Hepatocyte (in vitro differentiated cells): Measurements from ENCODE around the gene SNX2. TPM values are rescaled to one million over a fixed set of nuclear protein-coding genes. Genes with fewer than 3 reads are reported as not detected.

Experiments used
- DNase-seq: peaks from one replicate; pipeline ENCODE4 v3.0.0-alpha.2; 2016; ENCODE audit warnings: low spot score
- H2AFZ ChIP-seq: fragments of 200-600 bp; sonication (generic); 2 replicates; pipeline ENCODE4 v1.6.0; 2016; ENCODE audit warnings: antibody characterized with exemption, mild to moderate bottlenecking
- H3K27ac ChIP-seq: fragments of 200-600 bp; sonication (generic); 2 replicates; pipeline ENCODE4 v1.5.1; 2016; ENCODE audit warnings: mild to moderate bottlenecking
- H3K27me3 ChIP-seq: fragments of 200-600 bp; sonication (generic); 2 replicates; pipeline ENCODE4 v1.6.1; 2016
- H3K36me3 ChIP-seq: fragments of 200-600 bp; sonication (generic); replicated peaks from 2 replicates; pipeline ENCODE4 v1.5.1; 2016; ENCODE audit warnings: low read depth; ENCODE audit not compliant: insufficient read depth
- H3K4me1 ChIP-seq: fragments of 200-600 bp; sonication (generic); 2 replicates; pipeline ENCODE4 v1.5.1; 2016; ENCODE audit warnings: mild to moderate bottlenecking, moderate library complexity; ENCODE audit not compliant: insufficient read depth
- H3K4me2 ChIP-seq: fragments of 200-600 bp; sonication (generic); 2 replicates; pipeline ENCODE4 v1.6.0; 2016
- H3K4me3 ChIP-seq: fragments of 200-600 bp; sonication (generic); 2 replicates; pipeline ENCODE4 v1.5.1; 2016; ENCODE audit warnings: mild to moderate bottlenecking
- H3K79me2 ChIP-seq: fragments of 200-600 bp; sonication (generic); 2 replicates; pipeline ENCODE4 v1.6.0; 2017; ENCODE audit warnings: mild to moderate bottlenecking
- H3K9me2 ChIP-seq: fragments of 200-600 bp; sonication (generic); replicated peaks from 2 replicates; pipeline ENCODE4 v1.6.0; 2017; ENCODE audit warnings: mild to moderate bottlenecking; ENCODE audit not compliant: insufficient read depth
- H3K9me3 ChIP-seq: fragments of 200-600 bp; sonication (generic); 2 replicates; pipeline ENCODE4 v1.5.1; 2016; ENCODE audit warnings: low read depth, mild to moderate bottlenecking
- H4K20me1 ChIP-seq: fragments of 200-600 bp; sonication (generic); 2 replicates; pipeline ENCODE4 v1.6.0; 2016; ENCODE audit warnings: mild to moderate bottlenecking; ENCODE audit not compliant: insufficient read depth, poor library complexity, severe bottlenecking
- CTCF ChIP-seq: fragments of 200-600 bp; sonication (generic); IDR thresholded peaks from 2 replicates; pipeline ENCODE4 v1.5.1; 2016; ENCODE audit warnings: antibody characterized with exemption, mild to moderate bottlenecking; ENCODE audit not compliant: poor library complexity
- EZH2 ChIP-seq: fragments of 200-600 bp; sonication (generic); IDR thresholded peaks from 2 replicates; pipeline ENCODE4 v1.6.1; 2016; ENCODE audit warnings: antibody characterized with exemption, mild to moderate bottlenecking, borderline replicate concordance
- EZH2phosphoT487 ChIP-seq: fragments of 200-600 bp; sonication (generic); IDR thresholded peaks from one replicate; pipeline ENCODE4 v1.6.1; 2018; ENCODE audit warnings: antibody characterized with exemption, mild to moderate bottlenecking, low read depth, moderate library complexity; ENCODE audit not compliant: unreplicated experiment, severe bottlenecking
- WGBS: methylation state at CpG from one replicate; pipeline ENCODE4 v1.1.6; 2016; ENCODE audit warnings: low lambda C conversion rate; ENCODE audit errors: missing lambda C conversion rate; 5-methylcytosine and 5-hydroxymethylcytosine counted together
- polyA plus RNA-seq: library from polyadenylated mRNA; unstranded; fragments of >200 nt; fragmentation: Nextera tagmentation; extraction: Ambion mirVana; gene quantifications from 2 replicates; pipeline ENCODE4 v1.2.1, GENCODE V29; 2016
- total RNA-seq: library from RNA; depleted of rRNA; stranded (reverse); fragments of >200 nt; gene quantifications from 2 replicates; pipeline ENCODE4 v1.2.3, GENCODE V29; 2014

SNX2 gene
- total and polyA plus RNA-seq, 2 experiments from 2014 or later, result 99.5 to 107 TPM

DNA sequence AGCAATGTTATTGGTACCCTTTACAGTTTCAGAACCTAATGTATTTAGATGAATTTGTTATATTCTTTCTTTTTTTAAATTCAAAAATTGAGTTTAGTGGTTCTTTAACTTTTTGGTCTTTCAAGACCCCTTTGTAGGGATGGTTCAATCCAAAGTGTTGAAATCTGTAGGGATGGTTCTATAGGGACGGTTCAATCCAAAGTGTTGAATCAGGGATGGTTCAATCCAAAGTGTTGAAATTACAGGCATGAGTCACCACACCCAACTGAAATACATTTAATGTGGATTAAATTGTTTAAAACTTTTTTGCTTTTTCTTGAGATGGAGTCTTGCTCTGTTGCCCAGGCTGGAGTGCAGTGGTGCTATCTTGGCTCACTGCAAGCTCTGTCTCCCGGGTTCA is 30.6 kb downstream of the SNX2 start:
- no peaks in the 10 kb centered on the region for H3K4me1 ChIP-seq
- H4K20me1 ChIP-seq, result no peaks in the 10 kb centered on the region
- H3K9me2 ChIP-seq, result no peaks in the 10 kb centered on the region
- no peak for DNase-seq
- no peak overlapping the region for H3K27ac ChIP-seq
- no peaks in the 10 kb centered on the region for H3K9me3 ChIP-seq
- WGBS, result 94% methylated on average over 2 of the region's 2 CpGs
- no peak overlapping the region for H3K4me2 ChIP-seq
- H3K4me3 ChIP-seq, result no peak overlapping the region
- no peaks in the 10 kb centered on the region for H3K79me2 ChIP-seq
- H2AFZ ChIP-seq, result no peak overlapping the region
- H3K27me3 ChIP-seq, result no peaks in the 10 kb centered on the region
- no peaks in the 10 kb centered on the region for H3K36me3 ChIP-seq
- TF ChIP-seq CTCF, result no peak
- TF ChIP-seq EZH2phosphoT487, result no peak
- TF ChIP-seq EZH2, result no peak

- no peak for TF ChIP-seq CTCF
- TF ChIP-seq EZH2phosphoT487, result no peak
- TF ChIP-seq EZH2, result no peak
- DNase-seq, result no peak
These were observed 35.5 kb downstream of the SNX2 start for GRCh38 chr5:122810405-122810804.

DNA sequence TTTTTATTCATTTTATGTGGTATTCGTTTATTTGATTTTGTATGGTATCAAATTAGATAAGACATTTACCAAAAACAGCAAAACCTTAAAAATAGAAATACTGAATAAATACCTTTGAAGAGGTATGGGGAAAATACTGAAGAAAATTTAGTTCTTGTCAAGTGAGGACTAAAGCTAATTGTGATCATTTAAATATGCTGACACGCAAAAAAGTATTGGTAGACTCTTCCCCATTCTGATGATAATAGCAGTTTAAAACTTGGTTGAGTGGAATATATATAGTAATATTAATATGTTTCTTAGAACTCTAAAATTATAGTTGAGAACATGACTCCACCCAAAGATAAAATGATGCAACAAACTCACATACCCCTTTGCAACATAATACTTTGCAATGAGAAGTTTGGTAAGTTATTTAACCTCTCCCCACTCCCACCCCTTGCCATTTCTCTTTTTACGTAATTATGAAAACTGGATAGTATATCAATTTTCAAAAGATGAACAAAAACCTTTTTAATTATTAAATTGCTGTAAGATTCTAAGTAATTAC is 40.4 kb downstream of the SNX2 start:
- Histone ChIP-seq H3K79me2 (no peaks in the 10 kb centered on the region), H2AFZ (no peak overlapping the region), H3K27ac (no peak overlapping the region), H3K27me3 (no peaks in the 10 kb centered on the region), H4K20me1 (no peaks in the 10 kb centered on the region), H3K9me3 (no peaks in the 10 kb centered on the region), H3K9me2 (no peaks in the 10 kb centered on the region), H3K36me3 (no peaks in the 10 kb centered on the region), H3K4me3 (no peak overlapping the region), H3K4me2 (no peak overlapping the region), H3K4me1 (no peaks in the 10 kb centered on the region)
- TF ChIP-seq CTCF (no peak), EZH2phosphoT487 (no peak), EZH2 (no peak)
- no peak for DNase-seq
- whole genome bisulfite sequencing, result 100% methylated on average over 3 of the region's 3 CpGs

More at GRCh38 chr5:122810405-122810804, 35.5 kb downstream of the SNX2 start:
- no peaks in the 10 kb centered on the region for H3K9me3 ChIP-seq
- WGBS, result 91% methylated on average over 2 of the region's 2 CpGs
- H3K27ac ChIP-seq, result no peak overlapping the region
- H3K9me2 ChIP-seq, result no peaks in the 10 kb centered on the region
- no peak overlapping the region for H2AFZ ChIP-seq
- H3K4me2 ChIP-seq, result no peak overlapping the region
- no peaks in the 10 kb centered on the region for H3K36me3 ChIP-seq
- H3K4me3 ChIP-seq, result no peak overlapping the region
- no peaks in the 10 kb centered on the region for H3K4me1 ChIP-seq
- H3K27me3 ChIP-seq, result no peaks in the 10 kb centered on the region
- H3K79me2 ChIP-seq, result no peaks in the 10 kb centered on the region
- no peaks in the 10 kb centered on the region for H4K20me1 ChIP-seq
